ENCODE results near the gene ZSCAN32. TPM values are rescaled to one million over a fixed set of nuclear protein-coding genes. Genes with fewer than 3 reads are reported as not detected.

ZSCAN32 gene
- total and polyA plus RNA-seq, 2 of the 8 experiments (the other 6 are each of a cell fraction or from before 2014, with no cell fraction given): 13.4 to 22.0 TPM

DNA sequence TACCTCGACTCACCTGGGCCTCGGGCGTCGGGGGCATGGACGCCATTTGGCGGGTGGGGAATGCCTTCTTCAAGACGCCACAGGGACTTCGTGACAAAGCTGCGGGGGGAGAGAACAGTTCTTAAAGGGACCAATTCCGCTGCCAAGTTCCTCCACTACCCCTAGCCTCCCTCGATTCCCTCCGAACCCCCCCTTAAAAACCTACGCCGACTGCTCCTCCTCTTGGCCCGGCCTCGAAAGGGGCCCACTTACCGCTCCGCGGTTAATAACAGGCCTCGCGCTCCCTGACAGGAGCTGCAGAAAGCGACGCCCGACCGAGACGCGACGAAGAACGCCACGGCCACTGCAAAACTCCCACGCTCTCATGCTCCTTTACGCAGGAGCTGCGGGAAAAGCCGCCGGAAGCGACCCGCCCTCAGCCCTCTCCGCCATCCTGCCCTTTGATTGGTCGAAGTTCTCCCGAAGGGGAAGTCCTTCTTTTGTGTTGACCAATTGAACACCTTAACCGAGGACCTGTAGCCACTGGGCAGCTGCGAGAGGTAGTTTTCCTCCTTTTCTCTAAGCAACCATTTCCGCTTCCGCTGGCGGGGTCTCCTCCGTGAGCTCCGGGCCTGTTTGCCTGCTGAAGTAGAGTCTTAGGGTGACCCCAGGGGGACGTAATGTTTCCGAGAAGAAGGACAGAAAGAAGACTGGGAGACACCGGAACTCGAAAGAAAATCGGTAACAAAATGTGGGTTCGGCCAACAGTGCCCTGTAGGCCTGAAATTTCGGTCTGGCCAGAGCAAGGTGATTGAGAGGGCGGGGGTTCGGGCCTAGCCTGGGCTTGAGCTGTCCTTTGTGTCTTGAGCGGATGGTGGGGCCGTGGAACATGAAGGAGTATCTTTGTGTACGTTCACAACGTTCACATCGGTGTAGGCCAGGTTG lies 42.6 kb upstream of the ZSCAN32 start, which contains the start of the genes NAA60 and ZNF597 (continued):
- TF ChIP-seq, protein P1, sequence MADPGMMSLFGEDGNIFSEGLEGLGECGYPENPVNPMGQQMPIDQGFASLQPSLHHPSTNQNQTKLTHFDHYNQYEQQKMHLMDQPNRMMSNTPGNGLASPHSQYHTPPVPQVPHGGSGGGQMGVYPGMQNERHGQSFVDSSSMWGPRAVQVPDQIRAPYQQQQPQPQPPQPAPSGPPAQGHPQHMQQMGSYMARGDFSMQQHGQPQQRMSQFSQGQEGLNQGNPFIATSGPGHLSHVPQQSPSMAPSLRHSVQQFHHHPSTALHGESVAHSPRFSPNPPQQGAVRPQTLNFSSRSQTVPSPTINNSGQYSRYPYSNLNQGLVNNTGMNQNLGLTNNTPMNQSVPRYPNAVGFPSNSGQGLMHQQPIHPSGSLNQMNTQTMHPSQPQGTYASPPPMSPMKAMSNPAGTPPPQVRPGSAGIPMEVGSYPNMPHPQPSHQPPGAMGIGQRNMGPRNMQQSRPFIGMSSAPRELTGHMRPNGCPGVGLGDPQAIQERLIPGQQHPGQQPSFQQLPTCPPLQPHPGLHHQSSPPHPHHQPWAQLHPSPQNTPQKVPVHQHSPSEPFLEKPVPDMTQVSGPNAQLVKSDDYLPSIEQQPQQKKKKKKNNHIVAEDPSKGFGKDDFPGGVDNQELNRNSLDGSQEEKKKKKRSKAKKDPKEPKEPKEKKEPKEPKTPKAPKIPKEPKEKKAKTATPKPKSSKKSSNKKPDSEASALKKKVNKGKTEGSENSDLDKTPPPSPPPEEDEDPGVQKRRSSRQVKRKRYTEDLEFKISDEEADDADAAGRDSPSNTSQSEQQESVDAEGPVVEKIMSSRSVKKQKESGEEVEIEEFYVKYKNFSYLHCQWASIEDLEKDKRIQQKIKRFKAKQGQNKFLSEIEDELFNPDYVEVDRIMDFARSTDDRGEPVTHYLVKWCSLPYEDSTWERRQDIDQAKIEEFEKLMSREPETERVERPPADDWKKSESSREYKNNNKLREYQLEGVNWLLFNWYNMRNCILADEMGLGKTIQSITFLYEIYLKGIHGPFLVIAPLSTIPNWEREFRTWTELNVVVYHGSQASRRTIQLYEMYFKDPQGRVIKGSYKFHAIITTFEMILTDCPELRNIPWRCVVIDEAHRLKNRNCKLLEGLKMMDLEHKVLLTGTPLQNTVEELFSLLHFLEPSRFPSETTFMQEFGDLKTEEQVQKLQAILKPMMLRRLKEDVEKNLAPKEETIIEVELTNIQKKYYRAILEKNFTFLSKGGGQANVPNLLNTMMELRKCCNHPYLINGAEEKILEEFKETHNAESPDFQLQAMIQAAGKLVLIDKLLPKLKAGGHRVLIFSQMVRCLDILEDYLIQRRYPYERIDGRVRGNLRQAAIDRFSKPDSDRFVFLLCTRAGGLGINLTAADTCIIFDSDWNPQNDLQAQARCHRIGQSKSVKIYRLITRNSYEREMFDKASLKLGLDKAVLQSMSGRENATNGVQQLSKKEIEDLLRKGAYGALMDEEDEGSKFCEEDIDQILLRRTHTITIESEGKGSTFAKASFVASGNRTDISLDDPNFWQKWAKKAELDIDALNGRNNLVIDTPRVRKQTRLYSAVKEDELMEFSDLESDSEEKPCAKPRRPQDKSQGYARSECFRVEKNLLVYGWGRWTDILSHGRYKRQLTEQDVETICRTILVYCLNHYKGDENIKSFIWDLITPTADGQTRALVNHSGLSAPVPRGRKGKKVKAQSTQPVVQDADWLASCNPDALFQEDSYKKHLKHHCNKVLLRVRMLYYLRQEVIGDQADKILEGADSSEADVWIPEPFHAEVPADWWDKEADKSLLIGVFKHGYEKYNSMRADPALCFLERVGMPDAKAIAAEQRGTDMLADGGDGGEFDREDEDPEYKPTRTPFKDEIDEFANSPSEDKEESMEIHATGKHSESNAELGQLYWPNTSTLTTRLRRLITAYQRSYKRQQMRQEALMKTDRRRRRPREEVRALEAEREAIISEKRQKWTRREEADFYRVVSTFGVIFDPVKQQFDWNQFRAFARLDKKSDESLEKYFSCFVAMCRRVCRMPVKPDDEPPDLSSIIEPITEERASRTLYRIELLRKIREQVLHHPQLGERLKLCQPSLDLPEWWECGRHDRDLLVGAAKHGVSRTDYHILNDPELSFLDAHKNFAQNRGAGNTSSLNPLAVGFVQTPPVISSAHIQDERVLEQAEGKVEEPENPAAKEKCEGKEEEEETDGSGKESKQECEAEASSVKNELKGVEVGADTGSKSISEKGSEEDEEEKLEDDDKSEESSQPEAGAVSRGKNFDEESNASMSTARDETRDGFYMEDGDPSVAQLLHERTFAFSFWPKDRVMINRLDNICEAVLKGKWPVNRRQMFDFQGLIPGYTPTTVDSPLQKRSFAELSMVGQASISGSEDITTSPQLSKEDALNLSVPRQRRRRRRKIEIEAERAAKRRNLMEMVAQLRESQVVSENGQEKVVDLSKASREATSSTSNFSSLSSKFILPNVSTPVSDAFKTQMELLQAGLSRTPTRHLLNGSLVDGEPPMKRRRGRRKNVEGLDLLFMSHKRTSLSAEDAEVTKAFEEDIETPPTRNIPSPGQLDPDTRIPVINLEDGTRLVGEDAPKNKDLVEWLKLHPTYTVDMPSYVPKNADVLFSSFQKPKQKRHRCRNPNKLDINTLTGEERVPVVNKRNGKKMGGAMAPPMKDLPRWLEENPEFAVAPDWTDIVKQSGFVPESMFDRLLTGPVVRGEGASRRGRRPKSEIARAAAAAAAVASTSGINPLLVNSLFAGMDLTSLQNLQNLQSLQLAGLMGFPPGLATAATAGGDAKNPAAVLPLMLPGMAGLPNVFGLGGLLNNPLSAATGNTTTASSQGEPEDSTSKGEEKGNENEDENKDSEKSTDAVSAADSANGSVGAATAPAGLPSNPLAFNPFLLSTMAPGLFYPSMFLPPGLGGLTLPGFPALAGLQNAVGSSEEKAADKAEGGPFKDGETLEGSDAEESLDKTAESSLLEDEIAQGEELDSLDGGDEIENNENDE (IDR thresholded peaks at IDR 0.05; ENCODE audit: insufficient replicate concordance, low read length): no peak
- TF ChIP-seq FOSL1 (IDR thresholded peaks at IDR 0.05; ENCODE audit: insufficient read depth, low read depth, low read length) (no peak), SP1 (IDR thresholded peaks at IDR 0.05; ENCODE audit: low read depth, low read length) (peak; percentile 83), POLR2AphosphoS5 (IDR thresholded peaks at IDR 0.05; ENCODE audit: low read depth, low read length) (no peak), RAD21 (IDR thresholded peaks at IDR 0.05 in 1 of 2, conservative IDR thresholded peaks at IDR 0.05 in 1 of 2; ENCODE audit: low read depth in 2 of 2, low read length in 2 of 2) (0 out of 4 replicates have a peak, but pooled peaks of 1 of the 2 experiments have one; percentile 2), POU5F1 (IDR thresholded peaks at IDR 0.05; ENCODE audit: low read depth, low read length) (no peak), SP2 (IDR thresholded peaks at IDR 0.05; ENCODE audit: low read length) (peak; percentile 10; the same call in 1 of the 2 replicates)
- TF ChIP-seq, protein P2, sequence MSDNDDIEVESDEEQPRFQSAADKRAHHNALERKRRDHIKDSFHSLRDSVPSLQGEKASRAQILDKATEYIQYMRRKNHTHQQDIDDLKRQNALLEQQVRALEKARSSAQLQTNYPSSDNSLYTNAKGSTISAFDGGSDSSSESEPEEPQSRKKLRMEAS (IDR thresholded peaks at IDR 0.05): 0 out of 2 replicates have a peak, but pooled peaks have one; percentile 26

Measured in H1 (cell line).